Large intestine (tissue), 1 donor: ENCODE results near the gene CENPC. TPM values are rescaled to one million over a fixed set of nuclear protein-coding genes. Genes with fewer than 3 reads are reported as not detected.

Source experiments
- polyA plus RNA-seq: library from polyadenylated mRNA; unstranded; fragments of 120-200 nt; gene quantifications from one replicate; pipeline ENCODE4 v1.2.1, GENCODE V29; 2013

CENPC gene
- polyA plus RNA-seq, 1 donor: 22.4 TPM

Other genes starting within 250 kb of the CENPC start
- gene STAP1, start 13.2 kb upstream of the CENPC start, polyA plus RNA-seq: 0.52 TPM
- 27.2 TPM for gene UBA6, start 155.7 kb upstream of the CENPC start, polyA plus RNA-seq
- gene GNRHR, start 208.9 kb upstream of the CENPC start, polyA plus RNA-seq: 0.55 TPM